ENCODE measurements around the gene GAS2L1.

DNA sequence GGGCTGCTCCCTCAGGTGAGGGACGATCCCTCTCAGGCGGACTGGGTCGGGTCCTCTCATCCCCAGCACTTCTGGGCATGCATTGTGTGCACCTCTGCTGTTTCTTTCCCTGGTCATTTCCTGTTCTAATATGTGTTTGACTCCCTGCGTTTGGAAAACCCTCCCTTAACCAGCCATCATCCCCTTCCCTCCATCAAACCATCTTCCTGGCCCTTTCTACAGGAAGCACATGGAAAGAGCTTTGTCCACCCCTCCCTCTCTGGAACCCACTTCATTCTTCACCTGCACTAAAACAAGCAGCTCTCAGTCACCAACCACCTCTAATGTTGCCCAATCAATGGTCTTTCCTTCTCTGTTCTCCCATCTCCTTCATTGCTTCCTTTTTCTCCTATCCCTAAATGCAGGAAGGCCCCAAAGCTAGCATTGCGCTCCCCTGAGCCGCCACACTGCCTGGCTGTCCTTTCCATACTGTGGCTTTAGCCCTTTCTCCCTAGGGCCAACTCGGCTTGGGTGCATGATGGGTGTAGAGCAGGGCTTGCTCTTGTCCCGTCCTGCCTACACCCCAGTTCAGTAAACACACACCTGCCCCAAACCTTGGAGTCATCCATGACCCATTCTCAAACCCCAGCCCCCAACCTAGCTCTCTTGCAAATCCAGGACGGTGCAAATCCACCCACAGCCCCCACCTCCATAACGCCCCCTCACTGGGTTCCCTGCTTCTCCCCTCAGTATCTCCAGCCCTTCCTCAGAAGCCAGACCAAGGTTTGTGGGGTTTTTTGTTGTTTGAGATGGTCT is 5.4 kb upstream of the GAS2L1 start:
- TF ChIP-seq, protein P1, sequence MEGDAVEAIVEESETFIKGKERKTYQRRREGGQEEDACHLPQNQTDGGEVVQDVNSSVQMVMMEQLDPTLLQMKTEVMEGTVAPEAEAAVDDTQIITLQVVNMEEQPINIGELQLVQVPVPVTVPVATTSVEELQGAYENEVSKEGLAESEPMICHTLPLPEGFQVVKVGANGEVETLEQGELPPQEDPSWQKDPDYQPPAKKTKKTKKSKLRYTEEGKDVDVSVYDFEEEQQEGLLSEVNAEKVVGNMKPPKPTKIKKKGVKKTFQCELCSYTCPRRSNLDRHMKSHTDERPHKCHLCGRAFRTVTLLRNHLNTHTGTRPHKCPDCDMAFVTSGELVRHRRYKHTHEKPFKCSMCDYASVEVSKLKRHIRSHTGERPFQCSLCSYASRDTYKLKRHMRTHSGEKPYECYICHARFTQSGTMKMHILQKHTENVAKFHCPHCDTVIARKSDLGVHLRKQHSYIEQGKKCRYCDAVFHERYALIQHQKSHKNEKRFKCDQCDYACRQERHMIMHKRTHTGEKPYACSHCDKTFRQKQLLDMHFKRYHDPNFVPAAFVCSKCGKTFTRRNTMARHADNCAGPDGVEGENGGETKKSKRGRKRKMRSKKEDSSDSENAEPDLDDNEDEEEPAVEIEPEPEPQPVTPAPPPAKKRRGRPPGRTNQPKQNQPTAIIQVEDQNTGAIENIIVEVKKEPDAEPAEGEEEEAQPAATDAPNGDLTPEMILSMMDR (IDR thresholded peaks at IDR 0.05): no peak
- TF ChIP-seq POLR2AphosphoS5 (IDR thresholded peaks at IDR 0.05) (no peak), POLR2A (IDR thresholded peaks at IDR 0.05) (no peak)
